ENCODE results near the gene CWC25. TPM values are rescaled to one million over a fixed set of nuclear protein-coding genes. Genes with fewer than 3 reads are reported as not detected.

CWC25 gene
- total and polyA plus RNA-seq, 2 of the 13 experiments (the other 11 are each of a cell fraction or from before 2014, with no cell fraction given), result 15.6 to 22.7 TPM

- TF ChIP-seq ATM (IDR thresholded peaks at IDR 0.05; ENCODE audit: borderline replicate concordance) (no peak), ZNF607 (CRISPR knock-in tag; IDR thresholded peaks at IDR 0.05; ENCODE audit: borderline replicate concordance) (peak; percentile 97), MATR3 (CRISPR knock-in tag; IDR thresholded peaks at IDR 0.05) (no peak), PLRG1 (conservative IDR thresholded peaks at IDR 0.05) (no peak), BRCA1 (CRISPR knock-in tag; IDR thresholded peaks at IDR 0.05) (peak; percentile 94), MYNN (CRISPR knock-in tag; IDR thresholded peaks at IDR 0.05; ENCODE audit: low read depth) (no peak; the same call in 1 of the 2 replicates), ZNF331 (CRISPR knock-in tag; IDR thresholded peaks at IDR 0.05) (peak; percentile 78; the same call in 1 of the 2 replicates), ZNF33B (CRISPR knock-in tag; IDR thresholded peaks at IDR 0.05) (peak; percentile 90), NKX3-1 (CRISPR knock-in tag; IDR thresholded peaks at IDR 0.05) (peak; percentile 82), PRDM4 (CRISPR knock-in tag; IDR thresholded peaks at IDR 0.05; ENCODE audit: borderline replicate concordance) (0 out of 2 replicates have a peak, but pooled peaks have one; percentile 68), ZNF274 (CRISPR knock-in tag; IDR thresholded peaks at IDR 0.05) (peak; percentile 98), ZSCAN5A (CRISPR knock-in tag; IDR thresholded peaks at IDR 0.05; ENCODE audit: borderline replicate concordance) (peak; percentile 94), ZNF513 (CRISPR knock-in tag; conservative IDR thresholded peaks at IDR 0.05) (0 out of 2 replicates have a peak, but pooled peaks have one; percentile 23), FIP1L1 (IDR thresholded peaks at IDR 0.05; ENCODE audit: borderline replicate concordance, insufficient read depth, low read depth, low read length) (no peak), ATF7-NPFF (CRISPR knock-in tag; IDR thresholded peaks at IDR 0.05; ENCODE audit: low read depth) (peak; percentile 90; the same call in 1 of the 2 replicates), ZNF75D (CRISPR knock-in tag; IDR thresholded peaks at IDR 0.05; ENCODE audit: borderline replicate concordance) (peak; percentile 60; the same call in 1 of the 2 replicates), ARID3A (IDR thresholded peaks at IDR 0.05; ENCODE audit: low read depth, low read length) (peak; percentile 2; the same call in 1 of the 2 replicates), SCMH1 (CRISPR knock-in tag; IDR thresholded peaks at IDR 0.05; ENCODE audit: borderline replicate concordance) (no peak), ZSCAN29 (CRISPR knock-in tag; conservative IDR thresholded peaks at IDR 0.05) (peak; percentile 96), MEF2D (CRISPR knock-in tag; IDR thresholded peaks at IDR 0.05) (peak; percentile 84)
Observed at GRCh38 chr17:38853292-38854219, 28.4 kb upstream of the CWC25 start, which contains the start of gene RPL23 (continued).

Data from HepG2 (cell line).